HepG2 (cell line): ENCODE measurements around the gene GNAZ. TPM values are rescaled to one million over a fixed set of nuclear protein-coding genes. Genes with fewer than 3 reads are reported as not detected.

Experiments
- ATAC-seq: fragments of 200-7000 bp; cut with Tn5 transposase; 3 replicates; pipeline ENCODE4 v1.9.1; 2020; ENCODE audit warnings: mild to moderate bottlenecking, moderate library complexity
- BruUV-seq: library from RNA; stranded (reverse); fragments of 400-500 nt; replicated peaks from 2 replicates; lab custom pipeline; 2021; lab: Mats Ljungman, UMichigan
- CTCF ChIA-PET: fragments of 300-600 bp; formaldehyde crosslinking; extraction: SDS; loops from one replicate; lab custom pipeline; 2021; ENCODE audit warnings: low total read pairs, inconsistent platforms, low intra/inter-chr PET ratio; lab: Yijun Ruan, JAX
- POLR2A ChIA-PET: fragments of 350-600 bp; sonication (Branson Sonifier 250); formaldehyde crosslinking; loops from one replicate; lab custom pipeline; 2020; ENCODE audit warnings: antibody characterized with exemption, inconsistent platforms; lab: Yijun Ruan, JAX
- DNase-seq: peaks from one replicate; pipeline ENCODE4 v3.0.0-alpha.2; 2015; ENCODE audit warnings: low spot score
- FAIRE-seq: peaks from 3 replicates; lab custom pipeline; 2011; peaks lifted over from hg19 to GRCh38; lab: Jason Lieb, UNC
- H2AFZ ChIP-seq: one replicate; pipeline ENCODE4 v1.6.1; 2011; ENCODE audit warnings: low read length, inconsistent platforms
- H3K27ac ChIP-seq: fragments of 300-600 bp; 3 replicates; pipeline ENCODE4 v1.8.0; 2011; ENCODE audit warnings: mixed run types, mild to moderate bottlenecking, mixed read lengths, low read length, inconsistent platforms; ENCODE audit not compliant: insufficient read depth; ENCODE audit errors: extremely low read length
- H3K27me3 ChIP-seq, 2 experiments: fragments of 200-600 bp in 1 of 2; 2 replicates in 1 of 2; 3 replicates in 1 of 2; pipeline versions ENCODE4 v1.6.0 to v1.8.0; 2011; ENCODE audit warnings: low read length in 2 of 2, mild to moderate bottlenecking in 2 of 2, moderate library complexity in 2 of 2, inconsistent platforms in 1 of 2; ENCODE audit not compliant: insufficient read depth in 2 of 2, control insufficient read depth in 1 of 2
- H3K36me3 ChIP-seq, 2 experiments: fragments of 200-600 bp in 1 of 2; replicated peaks in 1 of 2; 2 replicates in 1 of 2; 3 replicates in 1 of 2; pipeline versions ENCODE4 v1.5.1 to v1.8.0; 2011; ENCODE audit warnings: low read length in 2 of 2, inconsistent platforms in 1 of 2; ENCODE audit not compliant: insufficient read depth in 2 of 2, control insufficient read depth in 1 of 2
- H3K4me1 ChIP-seq: 2 replicates; pipeline ENCODE4 v1.5.1; 2012; ENCODE audit warnings: low read length, inconsistent platforms; ENCODE audit not compliant: insufficient read depth
- H3K4me2 ChIP-seq: 2 replicates; pipeline ENCODE4 v1.6.0; 2011; ENCODE audit warnings: low read depth, low read length, inconsistent platforms
- H3K4me3 ChIP-seq, 3 experiments: fragments of 200-600 bp in 1 of 3; sonication (generic), shearing (Covaris generic) in 1 of 3; replicated peaks in 1 of 3; 2 replicates each; pipeline ENCODE4 v1.5.1; 2011 to 2016; ENCODE audit warnings: low read length in 3 of 3, inconsistent platforms in 2 of 3, low read depth in 2 of 3, mild to moderate bottlenecking in 2 of 3, control low read depth in 1 of 3, mixed read lengths in 1 of 3; ENCODE audit not compliant: insufficient read depth in 1 of 3
- H3K79me2 ChIP-seq: one replicate; pipeline ENCODE4 v1.6.1; 2011; ENCODE audit warnings: low read length, inconsistent platforms; ENCODE audit not compliant: insufficient read depth
- H3K9ac ChIP-seq: 2 replicates; pipeline ENCODE4 v1.6.0; 2011; ENCODE audit warnings: mild to moderate bottlenecking, low read depth, low read length, inconsistent platforms; ENCODE audit not compliant: insufficient read depth
- H3K9me3 ChIP-seq: 2 replicates; pipeline ENCODE4 v1.5.1; 2012; ENCODE audit warnings: mild to moderate bottlenecking, low read length
- H4K20me1 ChIP-seq: 2 replicates; pipeline ENCODE4 v1.6.0; 2011; ENCODE audit warnings: inconsistent platforms, mild to moderate bottlenecking, low read length, moderate library complexity; ENCODE audit not compliant: insufficient read depth
- PHF8 ChIP-seq: sonication (generic); formaldehyde crosslinking; IDR thresholded peaks from 2 replicates; pipeline ENCODE4 v1.5.0; 2020; ENCODE audit warnings: missing genetic modification reagents
- ZBTB33 ChIP-seq: sonication (generic); formaldehyde crosslinking; IDR thresholded peaks from 2 replicates; pipeline ENCODE4 v1.4.0; 2020; ENCODE audit warnings: missing genetic modification reagents
- ZFAT ChIP-seq: sonication (generic); formaldehyde crosslinking; conservative IDR thresholded peaks from 2 replicates; pipeline ENCODE4 v1.8.1; 2023; ENCODE audit warnings: missing genetic modification reagents, inconsistent platforms
- WGBS: methylation state at CpG from one replicate; pipeline ENCODE4 v1.1.6; 2017; ENCODE audit warnings: low lambda C conversion rate; 5-methylcytosine and 5-hydroxymethylcytosine counted together
- in situ Hi-C: cut with HindIII; loops from 2 replicates; pipeline ENCODE4 v1.10.0; 2017; ENCODE audit warnings: low pct_unique_long_range_greater_than_20kb; ENCODE audit not compliant: extremely low pct_ligation_motif_present
- intact Hi-C: fragments of 100-400 bp; cut with micrococcal nuclease; formaldehyde crosslinking; loops from one replicate; pipeline ENCODE4 v1.10.0; 2022; ENCODE audit not compliant: unreplicated experiment
- polyA plus RNA-seq, 8 experiments: library from polyadenylated mRNA; depleted of rRNA in 3 of 8; stranded (reverse) in 7 of 8; unstranded in 1 of 8; fragments of >200 nt; fragmentation: Illumina TruSeq in 4 of 8; extraction: Trizol in 4 of 8; gene quantifications; 2 replicates each; pipeline versions ENCODE4 v1.2.1 to v1.2.3, GENCODE V29; 2011 to 2016; ENCODE audit warnings: low read depth in 4 of 8, missing spikeins in 1 of 8, mixed read lengths in 1 of 8; ENCODE audit not compliant: insufficient read depth in 1 of 8
- total RNA-seq, 5 experiments: library from RNA; depleted of rRNA; stranded (reverse); fragments of >200 nt; fragmentation: Illumina TruSeq; extraction: Trizol; gene quantifications; 2 replicates each; pipeline ENCODE4 v1.2.3, GENCODE V29; 2016; ENCODE audit warnings: low read depth in 1 of 5
- TF ChIP-seq, protein P1 (sequence below): sonication (generic); formaldehyde crosslinking; IDR thresholded peaks from 2 replicates; pipeline ENCODE4 v1.5.1; 2020; ENCODE audit warnings: mild to moderate bottlenecking, missing genetic modification reagents, moderate library complexity

GNAZ gene
- total and polyA plus RNA-seq, 2 of the 13 experiments (the other 11 are each of a cell fraction or from before 2014, with no cell fraction given), result 11.4 to 22.3 TPM

DNA sequence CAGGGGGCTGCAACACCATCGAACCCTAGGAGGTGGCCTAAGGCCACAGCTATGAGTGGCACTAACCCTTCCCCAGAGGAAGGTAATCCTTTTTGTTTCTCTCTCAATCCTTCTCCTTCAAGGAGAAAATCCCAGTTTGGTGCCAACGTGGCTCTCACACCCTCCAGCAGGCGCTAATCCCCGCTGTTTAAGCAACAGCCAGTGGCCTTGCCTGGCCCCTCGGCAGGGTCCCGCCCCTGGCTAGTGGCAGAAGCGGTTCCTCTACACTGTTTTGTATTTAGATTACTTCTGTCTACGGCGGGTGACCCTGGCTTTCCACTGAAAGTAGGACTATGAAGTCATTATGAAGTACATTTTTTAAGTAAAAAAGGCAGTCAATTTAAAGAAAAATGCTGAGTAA is 15.5 kb downstream of the GNAZ start:
- Histone ChIP-seq H3K27ac (no peak overlapping the region), H3K4me3 (no peak overlapping the region), H3K4me1 (peaks cover 51% of the 10 kb centered on the region), H3K9me3 (no peaks in the 10 kb centered on the region), H3K36me3 (0 out of 5 replicates have a peak, but pooled peaks cover 0 to 2% of the 10 kb centered on the region in 2 experiments), H3K9ac (no peak overlapping the region), H2AFZ (no peak overlapping the region), H3K79me2 (peaks cover 12% of the 10 kb centered on the region), H4K20me1 (no peaks in the 10 kb centered on the region), H3K4me2 (no peak overlapping the region), H3K27me3 (no peaks in the 10 kb centered on the region)
- in situ Hi-C loops (no loop called here), intact Hi-C loops (no loop called here)
- FAIRE-seq (no peak), ATAC-seq (peak; percentile 30; the same call in 1 of the 3 replicates), DNase-seq (no peak)
- no TSS peak for BruUV-seq
- POLR2A ChIA-PET, result interaction anchor here (1.7 kb wide), 1 partner anchor 10 kb away, joined by 6 read pairs; no protein-coding TSS in a partner anchor
- TF ChIP-seq ZFAT (CRISPR knock-in tag) (no peak), ZBTB33 (CRISPR knock-in tag) (peak; percentile 98), PHF8 (CRISPR knock-in tag) (0 out of 2 replicates have a peak, but pooled peaks have one; percentile 5)
- TF ChIP-seq, protein P1, sequence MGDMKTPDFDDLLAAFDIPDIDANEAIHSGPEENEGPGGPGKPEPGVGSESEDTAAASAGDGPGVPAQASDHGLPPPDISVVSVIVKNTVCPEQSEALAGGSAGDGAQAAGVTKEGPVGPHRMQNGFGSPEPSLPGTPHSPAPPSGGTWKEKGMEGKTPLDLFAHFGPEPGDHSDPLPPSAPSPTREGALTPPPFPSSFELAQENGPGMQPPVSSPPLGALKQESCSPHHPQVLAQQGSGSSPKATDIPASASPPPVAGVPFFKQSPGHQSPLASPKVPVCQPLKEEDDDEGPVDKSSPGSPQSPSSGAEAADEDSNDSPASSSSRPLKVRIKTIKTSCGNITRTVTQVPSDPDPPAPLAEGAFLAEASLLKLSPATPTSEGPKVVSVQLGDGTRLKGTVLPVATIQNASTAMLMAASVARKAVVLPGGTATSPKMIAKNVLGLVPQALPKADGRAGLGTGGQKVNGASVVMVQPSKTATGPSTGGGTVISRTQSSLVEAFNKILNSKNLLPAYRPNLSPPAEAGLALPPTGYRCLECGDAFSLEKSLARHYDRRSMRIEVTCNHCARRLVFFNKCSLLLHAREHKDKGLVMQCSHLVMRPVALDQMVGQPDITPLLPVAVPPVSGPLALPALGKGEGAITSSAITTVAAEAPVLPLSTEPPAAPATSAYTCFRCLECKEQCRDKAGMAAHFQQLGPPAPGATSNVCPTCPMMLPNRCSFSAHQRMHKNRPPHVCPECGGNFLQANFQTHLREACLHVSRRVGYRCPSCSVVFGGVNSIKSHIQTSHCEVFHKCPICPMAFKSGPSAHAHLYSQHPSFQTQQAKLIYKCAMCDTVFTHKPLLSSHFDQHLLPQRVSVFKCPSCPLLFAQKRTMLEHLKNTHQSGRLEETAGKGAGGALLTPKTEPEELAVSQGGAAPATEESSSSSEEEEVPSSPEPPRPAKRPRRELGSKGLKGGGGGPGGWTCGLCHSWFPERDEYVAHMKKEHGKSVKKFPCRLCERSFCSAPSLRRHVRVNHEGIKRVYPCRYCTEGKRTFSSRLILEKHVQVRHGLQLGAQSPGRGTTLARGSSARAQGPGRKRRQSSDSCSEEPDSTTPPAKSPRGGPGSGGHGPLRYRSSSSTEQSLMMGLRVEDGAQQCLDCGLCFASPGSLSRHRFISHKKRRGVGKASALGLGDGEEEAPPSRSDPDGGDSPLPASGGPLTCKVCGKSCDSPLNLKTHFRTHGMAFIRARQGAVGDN (CRISPR knock-in tag), result peak; percentile 29; the same call in 1 of the 2 replicates
- WGBS, result 76% methylated on average over 9 of the region's 9 CpGs
- CTCF ChIA-PET, result no interaction called here
